ENCODE data around the gene TNS1. TPM values are rescaled to one million over a fixed set of nuclear protein-coding genes. Genes with fewer than 3 reads are reported as not detected.

Gene TNS1
- total RNA-seq, 2 experiments from 2014 or later, result 0.92 to 0.97 TPM

GRCh38 chr2:217886720-217887309, 116.0 kb downstream of the TNS1 start:
- Mint-ChIP-seq H3K27me3 (peaks cover 2% of the 10 kb centered on the region), H3K9me3 (no peaks in the 10 kb centered on the region), H3K4me1 (ENCODE audit: low read depth) (peaks cover 3% of the 10 kb centered on the region), H3K4me3 (no peak overlapping the region), H3K36me3 (no peaks in the 10 kb centered on the region), H3K27ac (no peak overlapping the region)
- POLR2A ChIA-PET, result no interaction called here
- intact Hi-C loops (cut with micrococcal nuclease), result loop anchor here (1.0 kb wide), 2 partner anchors 98 to 102 kb away; no protein-coding TSS in a partner anchor
- DNase-seq, result peak; percentile 75
- CTCF ChIA-PET, result interaction anchor here (0.6 to 5.3 kb wide), 12 partner anchors 9 to 1793 kb away, joined by 3 to 99 read pairs (median 4); no protein-coding TSS in a partner anchor

- Mint-ChIP-seq H3K36me3 (no peaks in the 10 kb centered on the region), H3K27ac (no peak overlapping the region), H3K27me3 (peaks cover 2% of the 10 kb centered on the region), H3K9me3 (no peaks in the 10 kb centered on the region), H3K4me3 (no peak overlapping the region), H3K4me1 (ENCODE audit: low read depth) (peaks cover 3% of the 10 kb centered on the region)
- CTCF ChIA-PET, result interaction anchor here (1.0 to 5.3 kb wide), 8 partner anchors 10 to 147 kb away, joined by 3 to 99 read pairs (median 4); no protein-coding TSS in a partner anchor
- DNase-seq, result no peak
- intact Hi-C loops (cut with micrococcal nuclease), result loop anchor here (1.0 kb wide), 2 partner anchors 97 to 101 kb away; no protein-coding TSS in a partner anchor
- POLR2A ChIA-PET, result no interaction called here
These were observed 116.7 kb downstream of the TNS1 start for GRCh38 chr2:217886091-217886490.

GRCh38 chr2:217884985-217885384, 117.8 kb downstream of the TNS1 start:
- H3K36me3 Mint-ChIP-seq, result no peaks in the 10 kb centered on the region
- no peak overlapping the region for H3K4me3 Mint-ChIP-seq
- no peaks in the 10 kb centered on the region for H3K9me3 Mint-ChIP-seq
- intact Hi-C loops (cut with micrococcal nuclease), result no loop called here
- peaks cover 2% of the 10 kb centered on the region for H3K27me3 Mint-ChIP-seq
- no peak for DNase-seq
- CTCF ChIA-PET, result interaction anchor here (0.8 to 5.3 kb wide), 3 partner anchors 95 to 173 kb away, joined by 3 to 99 read pairs (median 93); no protein-coding TSS in a partner anchor
- POLR2A ChIA-PET, result no interaction called here
- no peak overlapping the region for H3K27ac Mint-ChIP-seq
- H3K4me1 Mint-ChIP-seq (ENCODE audit: low read depth), result peaks cover 3% of the 10 kb centered on the region

GRCh38 chr2:217880891-217881290, 121.9 kb downstream of the TNS1 start:
- DNase-seq, result no peak
- ChIA-PET POLR2A (no interaction called here), CTCF (interaction anchor here (0.7 to 1.4 kb wide), 5 partner anchors 88 to 188 kb away, joined by 3 to 8 read pairs (median 5); partner anchors contain the start of gene RUFY4)
- Mint-ChIP-seq H3K36me3 (no peaks in the 10 kb centered on the region), H3K9me3 (no peaks in the 10 kb centered on the region), H3K4me1 (ENCODE audit: low read depth) (no peaks in the 10 kb centered on the region), H3K27ac (no peak overlapping the region), H3K27me3 (peaks cover 2% of the 10 kb centered on the region), H3K4me3 (no peak overlapping the region)
- intact Hi-C loops (cut with micrococcal nuclease), result no loop called here

GRCh38 chr2:217880287-217880889, 122.4 kb downstream of the TNS1 start:
- Mint-ChIP-seq H3K27ac (no peak overlapping the region), H3K27me3 (peaks cover 2% of the 10 kb centered on the region), H3K9me3 (no peaks in the 10 kb centered on the region), H3K4me3 (no peak overlapping the region), H3K36me3 (no peaks in the 10 kb centered on the region), H3K4me1 (ENCODE audit: low read depth) (no peaks in the 10 kb centered on the region)
- intact Hi-C loops (cut with micrococcal nuclease), result no loop called here
- ChIA-PET POLR2A (no interaction called here), CTCF (interaction anchor here (1.4 kb wide), 1 partner anchor 95 kb away, joined by 6 read pairs; no protein-coding TSS in a partner anchor)
- no peak for DNase-seq

- H3K36me3 Mint-ChIP-seq, result no peaks in the 10 kb centered on the region
- no peak overlapping the region for H3K27ac Mint-ChIP-seq
- no peaks in the 10 kb centered on the region for H3K4me1 Mint-ChIP-seq (ENCODE audit: low read depth)
- CTCF ChIA-PET, result interaction anchor here (1.4 kb wide), 1 partner anchor 94 kb away, joined by 6 read pairs; no protein-coding TSS in a partner anchor
- H3K27me3 Mint-ChIP-seq, result no peaks in the 10 kb centered on the region
- DNase-seq, result no peak
- H3K9me3 Mint-ChIP-seq, result no peaks in the 10 kb centered on the region
- no peak overlapping the region for H3K4me3 Mint-ChIP-seq
- intact Hi-C loops (cut with micrococcal nuclease), result no loop called here
- POLR2A ChIA-PET, result no interaction called here
These were observed 123.7 kb downstream of the TNS1 start for GRCh38 chr2:217878915-217879590.

GRCh38 chr2:217877866-217878265, 124.9 kb downstream of the TNS1 start:
- no peak overlapping the region for H3K27ac Mint-ChIP-seq
- DNase-seq, result no peak
- intact Hi-C loops (cut with micrococcal nuclease), result no loop called here
- H3K4me1 Mint-ChIP-seq (ENCODE audit: low read depth), result no peaks in the 10 kb centered on the region
- no peaks in the 10 kb centered on the region for H3K36me3 Mint-ChIP-seq
- CTCF ChIA-PET, result interaction anchor here (1.0 kb wide), 1 partner anchor 91 kb away, joined by 5 read pairs; no protein-coding TSS in a partner anchor
- H3K27me3 Mint-ChIP-seq, result no peaks in the 10 kb centered on the region
- POLR2A ChIA-PET, result no interaction called here
- H3K4me3 Mint-ChIP-seq, result no peak overlapping the region
- no peaks in the 10 kb centered on the region for H3K9me3 Mint-ChIP-seq

- CTCF ChIA-PET, result no interaction called here
- H3K4me3 Mint-ChIP-seq, result no peak overlapping the region
- H3K27ac Mint-ChIP-seq, result no peak overlapping the region
These were observed 126.6 kb downstream of the TNS1 start for GRCh38 chr2:217876253-217876570.

GRCh38 chr2:217875556-217876252, 127.1 kb downstream of the TNS1 start:
- no peaks in the 10 kb centered on the region for H3K36me3 Mint-ChIP-seq
- H3K27me3 Mint-ChIP-seq, result no peaks in the 10 kb centered on the region
- H3K4me3 Mint-ChIP-seq, result no peak overlapping the region
- no peaks in the 10 kb centered on the region for H3K9me3 Mint-ChIP-seq
- no peaks in the 10 kb centered on the region for H3K4me1 Mint-ChIP-seq (ENCODE audit: low read depth)
- intact Hi-C loops (cut with micrococcal nuclease), result no loop called here
- POLR2A ChIA-PET, result no interaction called here
- DNase-seq, result no peak
- no peak overlapping the region for H3K27ac Mint-ChIP-seq
- CTCF ChIA-PET, result interaction anchor here (1.0 to 1.9 kb wide), 2 partner anchors 11 to 86 kb away, joined by 3 to 4 read pairs; no protein-coding TSS in a partner anchor

More at GRCh38 chr2:217876253-217876570, 126.6 kb downstream of the TNS1 start:
- DNase-seq, result no peak
- Mint-ChIP-seq H3K9me3 (no peaks in the 10 kb centered on the region), H3K4me1 (ENCODE audit: low read depth) (no peaks in the 10 kb centered on the region), H3K27me3 (no peaks in the 10 kb centered on the region), H3K36me3 (no peaks in the 10 kb centered on the region)
- POLR2A ChIA-PET, result no interaction called here
- intact Hi-C loops (cut with micrococcal nuclease), result no loop called here

GRCh38 chr2:217875138-217875537, 127.7 kb downstream of the TNS1 start:
- ChIA-PET CTCF (interaction anchor here (1.0 to 1.9 kb wide), 2 partner anchors 12 to 86 kb away, joined by 3 to 4 read pairs; no protein-coding TSS in a partner anchor), POLR2A (no interaction called here)
- DNase-seq, result no peak
- Mint-ChIP-seq H3K9me3 (no peaks in the 10 kb centered on the region), H3K36me3 (no peaks in the 10 kb centered on the region), H3K4me3 (no peak overlapping the region), H3K27ac (no peak overlapping the region), H3K4me1 (ENCODE audit: low read depth) (no peaks in the 10 kb centered on the region), H3K27me3 (no peaks in the 10 kb centered on the region)
- intact Hi-C loops (cut with micrococcal nuclease), result no loop called here

- Mint-ChIP-seq H3K4me1 (ENCODE audit: low read depth) (no peaks in the 10 kb centered on the region), H3K9me3 (no peaks in the 10 kb centered on the region), H3K27me3 (no peaks in the 10 kb centered on the region), H3K36me3 (no peaks in the 10 kb centered on the region), H3K4me3 (no peak overlapping the region), H3K27ac (no peak overlapping the region)
- CTCF ChIA-PET, result interaction anchor here (1.9 kb wide), 1 partner anchor 13 kb away, joined by 4 read pairs; no protein-coding TSS in a partner anchor
- POLR2A ChIA-PET, result no interaction called here
- intact Hi-C loops (cut with micrococcal nuclease), result no loop called here
- DNase-seq, result no peak
These were observed 129.4 kb downstream of the TNS1 start for GRCh38 chr2:217873371-217873770.

GRCh38 chr2:217872319-217872718, 130.5 kb downstream of the TNS1 start:
- Mint-ChIP-seq H3K27ac (no peak overlapping the region), H3K9me3 (no peaks in the 10 kb centered on the region), H3K36me3 (no peaks in the 10 kb centered on the region), H3K27me3 (no peaks in the 10 kb centered on the region), H3K4me1 (ENCODE audit: low read depth) (no peaks in the 10 kb centered on the region), H3K4me3 (no peak overlapping the region)
- intact Hi-C loops (cut with micrococcal nuclease), result no loop called here
- POLR2A ChIA-PET, result no interaction called here
- CTCF ChIA-PET, result no interaction called here
- no peak for DNase-seq
